ACHN (cell line): ENCODE measurements around the gene KIAA0040.

Experiments used
- DNase-seq: peaks from one replicate; pipeline ENCODE4 v3.0.0-alpha.2; 2015
- in situ Hi-C: cut with HindIII; loops from 2 replicates; pipeline ENCODE4 v1.10.0; 2017; ENCODE audit warnings: low sequenced_read_pairs, low pct_ligation_motif_present, low pct_unique_long_range_greater_than_20kb

The KIAA0040 gene

DNA sequence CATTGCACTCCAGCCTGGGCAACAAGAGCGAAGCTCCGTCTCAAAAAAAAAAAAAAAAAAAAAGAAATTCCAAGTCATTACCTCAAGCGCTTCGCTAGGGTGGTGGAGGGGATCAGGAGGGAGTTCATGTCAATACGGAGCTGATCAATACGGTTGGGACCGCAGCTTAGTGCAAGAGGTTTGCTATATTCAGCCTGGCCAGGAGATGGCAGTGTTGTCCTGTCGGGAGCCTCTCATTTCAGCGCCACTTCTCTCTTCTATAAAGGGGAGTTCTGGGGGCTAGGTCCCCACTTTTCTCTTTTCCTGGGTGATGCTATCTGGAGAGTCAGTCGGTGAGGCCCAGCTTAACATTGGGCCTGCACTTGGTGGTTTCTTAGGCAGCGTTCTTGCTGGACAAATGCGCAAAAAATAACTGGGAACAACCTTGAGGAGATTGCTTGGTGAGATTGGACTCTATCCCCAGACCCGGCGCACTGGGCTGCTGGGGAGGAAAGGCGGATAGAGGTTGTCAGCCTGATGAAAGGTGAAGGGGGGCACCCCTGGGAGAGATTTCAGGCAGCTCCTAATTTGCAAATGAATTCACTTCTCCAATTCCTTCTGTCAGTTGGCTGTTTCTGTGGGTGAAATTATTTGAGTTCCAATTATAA, 40.4 kb downstream of the KIAA0040 start:
- DNase-seq: peak; percentile 46
- in situ Hi-C loops: loop anchor here (25.0 kb wide), 1 partner anchor 160 kb away; no protein-coding TSS in a partner anchor

DNA sequence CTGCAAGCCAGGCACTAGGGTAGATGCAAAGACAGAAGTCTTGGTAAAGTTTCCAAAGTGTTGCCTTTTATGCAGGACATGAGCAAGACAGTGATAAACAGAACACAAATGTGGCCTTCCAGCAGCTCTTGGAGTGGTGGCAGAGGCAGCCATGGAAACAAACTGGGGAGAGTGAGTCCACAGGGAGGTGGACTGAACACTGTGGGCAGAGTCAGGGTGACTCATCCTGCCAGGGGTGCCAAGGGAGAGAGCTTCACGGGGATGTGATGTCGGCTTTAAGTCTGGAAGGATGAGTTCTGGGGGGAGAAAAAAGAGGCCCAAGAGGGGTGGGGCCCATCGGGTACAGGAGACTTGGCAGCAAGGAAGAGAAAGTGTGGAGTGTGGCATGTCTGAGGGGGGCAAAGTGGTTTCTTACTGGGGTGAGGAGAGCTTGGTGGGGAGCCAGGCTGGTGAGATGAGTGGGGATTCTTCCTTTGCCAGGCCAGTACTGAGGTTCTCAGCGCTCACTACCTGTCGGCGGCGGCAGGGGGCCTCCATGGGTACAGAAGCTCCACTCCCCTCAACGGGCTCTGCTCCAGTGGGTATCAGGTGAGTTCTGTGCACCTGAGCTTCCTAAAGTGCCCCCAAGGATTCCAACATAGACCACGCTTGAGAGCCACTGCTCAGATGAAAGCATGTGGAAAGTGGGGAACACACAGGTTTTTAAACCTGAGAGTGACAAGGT, 41.8 kb downstream of the KIAA0040 start:
- in situ Hi-C loops: loop anchor here (25.0 kb wide), 1 partner anchor 162 kb away; no protein-coding TSS in a partner anchor
- peak; percentile 38 for DNase-seq

DNA sequence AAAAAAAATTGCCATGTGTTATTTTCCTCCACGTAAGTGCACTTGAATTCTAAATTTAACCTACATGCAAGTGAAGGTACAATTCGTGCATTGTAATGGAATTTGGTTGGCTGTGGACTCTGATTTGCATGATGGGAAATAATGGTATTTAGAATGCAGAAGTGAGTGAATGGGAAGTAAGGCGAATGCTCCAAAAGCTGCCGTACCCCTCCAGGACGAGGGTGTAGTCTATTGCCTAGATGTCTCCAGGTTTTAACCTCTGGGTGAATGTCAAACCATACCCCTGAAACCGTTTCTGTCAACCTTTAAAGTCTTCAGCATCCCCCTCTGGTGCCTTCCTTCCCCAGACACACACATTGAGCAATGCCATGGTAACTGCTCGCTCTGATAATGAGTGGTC, 44.5 kb downstream of the KIAA0040 start:
- no peak for DNase-seq
- in situ Hi-C loops: no loop called here

DNA sequence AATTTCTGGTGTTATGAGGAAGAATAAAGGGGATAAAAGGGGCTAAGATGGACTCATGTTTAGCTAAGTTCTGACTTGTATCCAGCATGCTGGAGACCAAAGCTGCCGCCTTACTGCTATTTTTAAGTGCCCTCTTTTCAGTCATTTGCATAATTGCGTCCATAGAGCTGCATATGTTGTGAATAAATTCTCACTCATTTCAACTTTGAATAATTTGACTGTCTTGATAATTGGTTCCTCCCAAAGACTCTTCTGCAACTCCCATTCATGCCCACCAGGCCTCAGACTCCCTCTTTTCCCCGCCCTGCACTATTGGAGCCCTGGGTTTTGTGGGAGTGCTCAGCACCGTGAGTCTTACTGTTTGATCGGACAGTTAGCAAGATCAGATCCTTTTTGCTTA, 45.0 kb downstream of the KIAA0040 start:
- in situ Hi-C loops: no loop called here
- no peak for DNase-seq

DNA sequence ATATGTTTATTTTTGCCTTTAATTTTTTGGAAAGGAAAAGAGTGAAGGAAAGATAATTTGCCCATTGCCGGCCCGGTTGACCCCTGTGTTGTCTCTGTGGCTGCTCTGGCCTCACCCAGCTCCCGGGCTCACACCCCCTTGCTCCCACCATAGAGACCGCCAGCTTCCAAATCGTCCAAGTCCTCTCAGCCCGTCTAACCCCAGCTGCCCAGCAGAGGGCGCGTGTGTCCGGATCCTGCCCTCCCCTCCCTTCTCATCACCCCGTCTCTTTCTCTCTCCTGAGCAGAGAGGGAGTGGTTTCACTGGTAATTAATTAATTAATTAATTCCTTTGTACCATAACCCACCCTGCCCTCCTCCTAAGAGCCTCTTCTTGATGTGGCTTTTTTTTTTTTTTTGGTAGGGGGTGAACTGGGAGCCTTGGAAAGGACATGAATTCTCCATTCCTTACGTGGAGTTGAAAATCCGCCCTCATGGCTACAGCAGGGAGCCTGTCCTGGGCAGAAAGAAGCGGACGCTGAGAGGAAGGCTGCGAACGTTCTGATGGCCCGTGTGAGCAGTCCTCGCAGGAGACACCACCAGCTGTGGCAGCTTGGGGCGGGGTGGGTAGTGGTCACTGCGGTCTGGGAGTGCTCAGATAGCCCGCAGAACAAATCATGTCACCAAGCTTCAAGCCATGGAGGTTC, 45.9 kb downstream of the KIAA0040 start:
- DNase-seq: peak; percentile 61

DNA sequence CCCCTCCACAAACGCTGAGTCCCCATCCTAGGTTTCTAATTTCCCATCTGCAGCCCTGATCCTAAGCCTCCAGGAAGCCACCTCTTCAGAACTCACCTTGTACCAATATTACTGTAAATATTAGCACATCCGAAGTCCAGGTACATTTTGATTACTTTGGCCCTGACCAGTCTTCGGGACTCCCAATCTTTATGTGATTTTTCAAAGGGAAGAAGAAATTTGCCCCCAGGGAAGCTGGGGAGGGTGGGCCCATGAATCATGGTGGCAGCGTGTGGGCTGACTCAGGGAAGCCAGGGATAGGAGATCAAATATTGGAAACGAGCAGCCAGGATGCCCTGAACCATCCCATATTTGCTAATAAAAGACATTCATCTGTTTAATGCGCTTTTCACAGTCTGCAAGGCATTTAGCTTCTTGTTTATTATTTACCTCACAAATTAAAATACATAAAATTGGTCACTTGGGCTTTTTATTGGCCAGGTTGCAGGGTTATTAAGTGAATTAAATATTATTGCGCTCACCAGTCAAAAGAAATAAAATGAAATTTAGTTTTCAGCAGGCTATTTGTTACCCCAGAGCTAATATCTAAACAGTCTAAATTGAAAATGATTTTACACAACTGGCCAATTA, 46.6 kb downstream of the KIAA0040 start:
- in situ Hi-C loops: no loop called here

More for the DNA sequence above, 45.9 kb downstream of the KIAA0040 start:
- in situ Hi-C loops: no loop called here

DNA sequence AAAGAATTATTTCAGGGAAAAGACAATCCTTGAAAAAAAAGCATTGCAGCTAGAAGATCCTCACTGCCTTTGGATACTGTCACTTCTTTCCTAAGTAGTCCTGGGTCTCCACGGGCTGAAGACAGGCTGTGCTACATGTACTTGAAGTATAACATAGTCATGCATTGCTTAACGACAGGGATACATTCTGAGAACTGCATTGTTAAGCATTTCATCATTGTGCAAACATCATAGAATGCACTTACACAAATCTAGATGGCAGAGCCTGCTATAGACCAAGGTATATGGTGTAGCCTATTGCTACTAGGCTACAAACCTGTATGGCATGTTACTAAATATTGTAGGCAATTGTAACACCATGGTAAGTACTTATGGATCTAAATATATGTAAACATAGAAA, 54.0 kb downstream of the KIAA0040 start:
- in situ Hi-C loops: no loop called here
- no peak for DNase-seq

More for the DNA sequence above, 46.6 kb downstream of the KIAA0040 start:
- no peak for DNase-seq

DNA sequence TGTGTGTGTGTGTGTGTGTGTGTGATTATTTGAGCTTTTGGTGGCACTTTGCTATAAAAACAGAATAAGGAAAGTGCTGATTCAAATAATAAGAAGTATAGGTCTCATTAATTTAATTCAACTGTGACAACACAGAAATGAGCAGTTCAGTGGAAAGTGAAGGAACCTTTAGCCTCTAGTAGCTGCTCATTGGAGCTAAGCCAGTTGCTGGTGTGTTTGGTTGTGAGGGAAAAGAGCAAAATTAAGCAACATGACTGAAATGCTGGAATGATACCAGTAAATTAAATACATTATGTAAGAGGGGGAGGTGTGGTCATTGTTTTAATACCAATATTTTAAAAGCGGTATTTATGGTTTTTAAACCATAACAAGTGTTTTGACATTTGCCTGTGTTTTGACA, 55.2 kb downstream of the KIAA0040 start:
- no peak for DNase-seq
- in situ Hi-C loops: no loop called here

DNA sequence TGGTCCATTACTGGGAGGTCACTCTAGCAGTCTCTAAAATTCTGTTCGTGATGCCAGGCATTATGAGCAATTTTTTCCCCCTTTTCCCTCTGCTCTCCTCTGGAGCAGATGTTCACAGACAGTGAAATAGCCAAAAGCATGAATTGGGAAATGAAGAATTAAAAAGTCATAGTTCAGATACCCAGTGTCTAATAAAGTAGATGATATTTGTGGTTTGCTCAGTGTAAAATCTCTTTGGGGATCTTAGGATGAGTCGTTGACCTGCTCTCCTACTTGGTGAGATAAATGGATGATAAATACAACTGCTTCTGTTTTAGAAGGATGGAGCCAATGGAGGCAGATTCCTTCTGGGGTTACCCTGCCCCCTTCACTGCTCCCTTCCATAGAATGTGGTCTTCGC, 56.3 kb downstream of the KIAA0040 start:
- in situ Hi-C loops: no loop called here
- DNase-seq: no peak

DNA sequence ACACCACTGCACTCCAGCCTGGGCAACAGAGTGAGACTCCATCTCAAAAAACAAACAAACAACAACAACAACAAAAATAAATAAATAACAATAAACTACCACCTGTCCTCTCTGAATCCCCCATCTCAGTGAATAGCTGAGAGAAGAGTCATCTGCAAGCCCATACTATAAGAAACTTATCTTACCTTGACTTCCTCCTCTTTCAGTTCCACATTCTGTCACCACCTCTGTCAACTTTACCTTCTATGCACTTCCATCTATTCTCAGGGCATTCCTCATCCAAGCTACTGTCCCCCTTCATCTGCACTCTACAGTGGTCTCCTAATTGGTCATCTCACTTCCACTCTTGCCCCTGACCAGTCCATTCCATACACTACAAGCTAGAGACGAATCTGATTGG, 58.1 kb downstream of the KIAA0040 start:
- in situ Hi-C loops: no loop called here
- DNase-seq: no peak

DNA sequence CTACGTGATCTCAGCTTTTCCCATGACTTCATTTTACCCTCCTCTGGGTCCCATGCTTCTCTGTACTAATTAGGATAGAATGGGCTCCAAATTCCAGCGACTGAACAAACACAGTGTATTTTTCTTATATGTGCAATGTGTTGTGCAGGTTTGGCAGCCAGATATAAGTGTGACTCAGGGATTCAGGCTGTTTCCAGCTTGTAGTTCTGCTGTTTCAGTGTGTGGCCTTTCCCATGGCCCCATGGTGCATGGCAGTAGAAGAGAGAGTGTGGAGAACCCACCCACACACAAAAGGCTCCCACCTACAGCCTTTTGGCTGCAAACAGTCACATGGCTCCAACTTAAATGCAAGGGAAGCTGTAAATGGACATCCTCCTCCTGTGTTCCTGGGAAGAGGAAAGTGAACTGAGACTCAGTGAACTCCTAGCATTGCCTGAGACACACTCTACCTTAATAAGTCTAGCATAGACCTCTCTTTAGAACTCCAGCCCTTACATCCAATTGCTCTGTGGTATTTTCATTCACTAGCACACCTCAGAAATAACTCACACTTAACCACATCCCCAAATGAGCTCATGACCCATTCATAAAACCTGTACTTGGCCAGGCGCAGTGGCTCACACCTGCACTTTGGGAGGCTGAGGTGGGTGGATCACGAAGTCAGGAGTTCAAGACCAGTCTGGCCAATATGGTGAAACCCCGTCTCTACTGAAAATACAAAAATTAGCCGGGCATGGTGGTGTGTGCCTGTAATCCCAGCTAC, 58.7 kb downstream of the KIAA0040 start:
- no peak for DNase-seq

DNA sequence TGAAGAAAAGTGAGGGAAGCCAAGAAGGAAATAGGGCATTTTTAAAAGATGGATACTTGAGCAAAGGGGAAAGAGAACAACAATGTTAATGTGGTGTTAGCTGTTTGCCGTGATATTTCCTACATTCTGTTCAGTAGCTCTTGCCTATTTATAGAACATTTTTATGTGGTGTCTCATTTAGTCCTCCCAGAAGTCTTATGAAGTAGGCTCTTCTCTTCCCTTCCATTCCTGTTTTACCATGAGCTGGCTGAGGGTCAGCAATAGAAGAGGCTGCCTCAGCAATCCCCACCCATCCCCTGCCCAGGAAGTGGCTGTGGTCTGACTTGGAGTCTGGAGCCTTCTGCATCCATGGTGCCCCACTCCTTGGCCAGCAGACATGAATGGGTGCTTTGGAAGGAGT, 60.1 kb downstream of the KIAA0040 start:
- no peak for DNase-seq
- in situ Hi-C loops: no loop called here

More for the DNA sequence above, 58.7 kb downstream of the KIAA0040 start:
- in situ Hi-C loops: no loop called here

DNA sequence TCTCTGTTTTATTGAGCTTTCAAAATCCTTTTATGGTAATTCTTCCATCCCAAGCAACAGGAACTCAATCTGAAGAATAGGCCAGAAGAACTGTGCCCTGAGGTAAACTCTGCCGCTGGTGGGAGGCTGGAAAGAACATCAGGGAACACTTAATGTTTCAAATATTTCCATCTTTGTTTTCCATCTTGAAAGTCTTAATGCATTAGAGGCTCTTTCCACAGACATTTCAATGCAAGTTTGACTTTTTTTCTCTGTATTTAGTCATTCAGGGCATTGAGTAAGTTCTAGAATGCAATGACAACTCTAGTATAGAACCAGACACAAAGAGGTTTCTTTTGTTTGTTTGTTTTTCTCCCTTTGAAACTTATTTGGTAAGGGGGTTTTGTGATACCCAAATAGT, 61.5 kb downstream of the KIAA0040 start:
- in situ Hi-C loops: no loop called here
- no peak for DNase-seq

DNA sequence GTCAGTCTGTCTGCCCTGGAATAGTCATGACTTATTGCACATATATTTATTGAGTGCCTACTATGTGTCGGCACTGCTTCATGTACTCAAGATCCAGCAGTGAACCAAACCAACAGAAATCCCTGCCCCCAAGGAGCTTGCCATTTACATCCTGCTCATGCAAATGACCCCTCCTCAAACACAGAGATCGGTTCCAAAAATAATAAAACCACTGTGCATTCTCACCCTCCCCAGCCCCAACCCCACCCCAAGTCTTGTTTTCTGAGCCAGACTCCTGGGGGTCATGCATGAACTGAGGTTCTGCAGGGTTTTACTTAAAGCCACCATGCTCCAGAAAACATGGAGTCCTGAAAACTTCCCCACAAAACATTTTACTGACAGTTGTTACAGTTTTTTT, 61.9 kb downstream of the KIAA0040 start:
- DNase-seq: no peak
- in situ Hi-C loops: no loop called here

DNA sequence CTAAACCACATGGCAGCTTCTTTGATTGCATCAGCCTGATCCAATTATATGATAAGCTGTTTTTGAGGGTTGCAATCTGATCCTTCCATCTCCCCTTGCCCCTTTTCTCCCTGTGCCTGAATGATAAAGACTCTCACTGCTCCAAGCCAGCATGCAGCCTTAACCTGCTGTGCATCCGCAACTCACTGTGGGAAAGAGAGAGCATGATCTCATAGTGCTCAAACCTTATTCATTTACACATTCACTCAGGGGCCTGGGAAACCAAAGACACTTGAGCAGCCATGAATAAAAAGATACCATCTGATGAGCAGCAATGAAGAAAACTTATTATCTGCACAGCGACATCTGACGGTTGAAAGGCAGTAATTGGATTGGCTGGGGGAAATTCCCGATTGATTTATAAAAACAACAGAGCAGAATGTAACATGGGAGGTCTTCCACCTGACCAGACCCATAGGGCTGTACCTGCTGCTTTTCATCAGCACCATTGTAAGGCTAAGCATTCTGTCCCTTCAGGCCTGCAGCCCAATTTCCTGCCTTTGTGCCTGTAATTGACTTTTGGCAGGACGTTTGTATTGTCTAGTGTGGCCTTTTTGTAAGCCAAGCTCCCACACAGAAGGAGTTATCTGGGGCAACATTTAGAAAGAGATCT, 62.5 kb downstream of the KIAA0040 start:
- no peak for DNase-seq
- in situ Hi-C loops: no loop called here

DNA sequence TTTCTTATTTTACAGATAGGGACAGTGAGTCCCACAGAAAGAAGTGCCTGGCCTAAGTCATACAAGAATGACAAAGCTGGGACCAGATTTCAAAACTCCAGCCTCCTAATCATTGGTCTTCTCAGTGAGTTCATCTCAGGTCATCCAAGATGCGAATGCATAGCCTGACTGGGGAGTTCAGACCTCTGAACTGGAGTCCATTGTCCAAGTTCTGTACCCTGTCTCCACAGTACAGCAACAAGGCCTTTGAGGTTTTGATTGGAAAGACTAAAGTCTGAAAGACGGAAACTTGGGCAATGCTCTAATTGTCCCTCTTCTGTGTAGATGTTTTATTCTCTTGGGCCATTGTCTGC, 63.0 kb downstream of the KIAA0040 start:
- DNase-seq: no peak
- in situ Hi-C loops: no loop called here

DNA sequence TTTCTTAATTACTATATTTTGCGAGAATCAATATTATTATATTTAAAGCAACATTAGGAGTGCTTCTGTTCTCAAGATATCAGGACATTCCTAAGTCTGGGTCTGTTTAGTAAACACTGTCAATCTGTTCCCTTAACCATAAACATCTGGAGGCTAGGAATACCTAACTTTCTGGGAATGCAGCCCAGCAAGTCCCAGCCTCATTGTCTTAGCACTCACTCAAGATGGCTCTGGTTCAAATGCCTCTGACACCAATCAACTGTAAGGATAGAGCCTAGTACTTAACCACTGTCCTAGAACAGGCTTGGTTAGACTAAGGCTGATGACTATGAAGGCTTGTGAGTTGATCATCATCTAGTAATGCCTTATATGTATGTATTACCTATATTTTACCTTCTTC, 63.4 kb downstream of the KIAA0040 start:
- in situ Hi-C loops: no loop called here
- no peak for DNase-seq

DNA sequence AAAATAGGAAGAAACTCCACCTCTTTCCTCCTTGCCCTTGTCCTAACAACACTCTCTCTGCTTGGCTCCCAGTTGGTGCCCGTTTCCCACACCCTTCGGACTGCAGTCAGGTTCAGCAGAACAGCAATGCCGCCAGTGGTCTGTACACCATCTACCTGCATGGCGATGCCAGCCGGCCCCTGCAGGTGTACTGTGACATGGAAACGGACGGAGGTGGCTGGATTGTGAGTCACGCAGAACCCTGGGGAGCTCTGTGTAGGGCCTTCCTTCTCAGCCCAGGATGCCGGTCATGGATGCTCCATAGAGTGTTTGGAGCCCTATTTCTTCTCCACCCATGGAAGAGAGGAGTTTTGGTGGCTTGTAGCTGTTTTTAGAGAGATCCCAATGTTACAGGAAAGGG, 64.1 kb downstream of the KIAA0040 start:
- in situ Hi-C loops: no loop called here
- no peak for DNase-seq
